Coronary artery (tissue), 2 donors: ENCODE measurements around the gene MKNK2.
A peak's percentile ranks its signal among the peaks of the same experiment; 100 is the strongest.

Experiments used
- DNase-seq: peaks from one replicate; pipeline ENCODE4 v3.0.0-alpha.2; 2017; ENCODE audit warnings: low spot score
- H3K27ac ChIP-seq, 2 donors: fragments of 200-600 bp; sonication (generic); one replicate each; pipeline ENCODE4 v1.5.1; 2016 to 2019
- H3K4me3 ChIP-seq: fragments of 200-600 bp; sonication (generic); 2 replicates; pipeline ENCODE4 v1.5.1; 2016; ENCODE audit warnings: mild to moderate bottlenecking, moderate library complexity
- TF ChIP-seq, protein P1 (sequence below): fragments of 200-600 bp; sonication (generic); IDR thresholded peaks from one replicate; pipeline ENCODE4 v1.5.1; 2019; ENCODE audit warnings: antibody characterized with exemption

MKNK2 gene

GRCh38 chr19:2040647-2041432 lies 10.2 kb downstream of the MKNK2 start:
- Histone ChIP-seq H3K4me3 (no peak overlapping the region), H3K27ac (peak overlapping the region; percentile 93 to 97)
- DNase-seq, result no peak
- TF ChIP-seq, protein P1, sequence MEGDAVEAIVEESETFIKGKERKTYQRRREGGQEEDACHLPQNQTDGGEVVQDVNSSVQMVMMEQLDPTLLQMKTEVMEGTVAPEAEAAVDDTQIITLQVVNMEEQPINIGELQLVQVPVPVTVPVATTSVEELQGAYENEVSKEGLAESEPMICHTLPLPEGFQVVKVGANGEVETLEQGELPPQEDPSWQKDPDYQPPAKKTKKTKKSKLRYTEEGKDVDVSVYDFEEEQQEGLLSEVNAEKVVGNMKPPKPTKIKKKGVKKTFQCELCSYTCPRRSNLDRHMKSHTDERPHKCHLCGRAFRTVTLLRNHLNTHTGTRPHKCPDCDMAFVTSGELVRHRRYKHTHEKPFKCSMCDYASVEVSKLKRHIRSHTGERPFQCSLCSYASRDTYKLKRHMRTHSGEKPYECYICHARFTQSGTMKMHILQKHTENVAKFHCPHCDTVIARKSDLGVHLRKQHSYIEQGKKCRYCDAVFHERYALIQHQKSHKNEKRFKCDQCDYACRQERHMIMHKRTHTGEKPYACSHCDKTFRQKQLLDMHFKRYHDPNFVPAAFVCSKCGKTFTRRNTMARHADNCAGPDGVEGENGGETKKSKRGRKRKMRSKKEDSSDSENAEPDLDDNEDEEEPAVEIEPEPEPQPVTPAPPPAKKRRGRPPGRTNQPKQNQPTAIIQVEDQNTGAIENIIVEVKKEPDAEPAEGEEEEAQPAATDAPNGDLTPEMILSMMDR, result no peak

DNA sequence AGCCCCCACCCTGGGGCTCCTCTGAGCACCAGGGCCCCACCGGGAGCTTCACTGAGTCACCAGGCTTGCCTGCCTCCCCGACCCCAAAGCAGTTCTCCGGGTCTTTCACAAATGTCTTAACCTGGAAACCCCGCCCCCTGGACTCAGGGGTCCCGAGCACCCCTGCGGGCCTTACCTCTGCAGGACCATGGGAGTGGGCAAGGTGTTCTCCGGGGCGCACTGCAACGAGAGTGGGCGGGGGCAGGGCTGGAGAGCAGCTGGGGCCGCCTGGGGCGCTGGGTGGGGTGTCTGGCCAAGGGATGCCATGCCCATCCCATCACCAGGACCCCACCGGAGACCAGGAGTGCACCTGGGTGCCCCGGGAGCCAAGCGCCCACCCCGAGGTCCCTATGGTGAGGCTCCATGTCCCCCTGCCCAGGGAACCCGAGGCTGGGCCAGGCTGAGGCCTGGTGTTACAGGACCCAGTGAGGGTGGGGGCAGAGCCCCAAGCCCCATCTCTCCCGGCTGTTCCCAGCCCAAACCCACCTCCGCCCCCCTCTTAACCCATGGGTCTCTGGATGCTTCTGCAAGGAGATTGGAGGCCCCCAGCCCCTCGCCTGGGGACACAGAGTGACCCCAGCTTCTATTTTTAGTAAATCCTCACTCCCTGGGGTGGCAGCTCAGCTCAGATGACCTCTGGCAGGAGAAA lies 10.9 kb downstream of the MKNK2 start:
- H3K4me3 ChIP-seq, result no peak overlapping the region

DNA sequence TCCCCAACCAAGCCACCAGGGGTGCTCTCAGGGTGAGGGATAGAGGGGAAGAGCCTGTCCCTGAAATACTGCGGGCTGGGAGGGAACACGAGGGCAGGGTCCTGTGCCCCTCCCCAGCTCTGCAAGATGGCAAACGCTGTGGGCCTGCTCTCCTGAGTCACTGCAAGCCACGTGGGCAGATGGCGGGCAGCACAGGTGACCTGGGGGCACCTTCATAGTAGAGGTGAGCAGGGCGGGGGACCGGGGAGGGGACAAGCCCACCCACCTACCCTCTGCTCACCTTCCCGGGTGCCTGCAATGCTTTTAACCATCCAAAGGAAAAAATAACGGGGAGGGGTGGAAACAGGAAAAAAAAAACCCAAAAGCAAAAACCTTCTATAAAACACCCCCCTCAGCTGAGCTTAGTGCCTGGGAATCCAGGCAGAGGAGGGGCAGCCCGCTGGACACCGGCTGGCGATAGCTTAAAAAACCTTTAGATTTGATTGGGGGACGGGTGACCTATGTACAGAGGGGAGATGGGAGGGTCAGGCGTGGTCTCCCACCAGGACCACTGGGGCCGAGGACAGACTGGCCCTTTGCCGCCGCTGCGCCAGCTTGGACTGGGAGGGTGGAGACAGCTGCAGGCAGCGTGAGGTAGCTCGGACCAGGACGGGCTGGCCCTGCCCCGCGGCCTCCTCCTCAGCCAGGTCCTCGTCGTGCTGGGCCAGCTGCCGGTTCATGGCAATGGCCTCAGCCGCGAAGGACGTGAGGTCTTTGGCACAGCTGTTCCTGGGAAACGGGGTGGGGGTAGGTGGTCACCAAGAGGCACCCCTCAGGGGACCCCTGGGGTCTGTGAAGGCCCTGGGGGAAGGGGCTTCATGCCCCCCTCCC lies 11.7 kb downstream of the MKNK2 start:
- DNase-seq, result no peak

More for the DNA sequence above, 10.9 kb downstream of the MKNK2 start:
- DNase-seq, result no peak
- TF ChIP-seq, protein P1, result no peak
- H3K27ac ChIP-seq, result peak overlapping the region; percentile 93 to 97

DNA sequence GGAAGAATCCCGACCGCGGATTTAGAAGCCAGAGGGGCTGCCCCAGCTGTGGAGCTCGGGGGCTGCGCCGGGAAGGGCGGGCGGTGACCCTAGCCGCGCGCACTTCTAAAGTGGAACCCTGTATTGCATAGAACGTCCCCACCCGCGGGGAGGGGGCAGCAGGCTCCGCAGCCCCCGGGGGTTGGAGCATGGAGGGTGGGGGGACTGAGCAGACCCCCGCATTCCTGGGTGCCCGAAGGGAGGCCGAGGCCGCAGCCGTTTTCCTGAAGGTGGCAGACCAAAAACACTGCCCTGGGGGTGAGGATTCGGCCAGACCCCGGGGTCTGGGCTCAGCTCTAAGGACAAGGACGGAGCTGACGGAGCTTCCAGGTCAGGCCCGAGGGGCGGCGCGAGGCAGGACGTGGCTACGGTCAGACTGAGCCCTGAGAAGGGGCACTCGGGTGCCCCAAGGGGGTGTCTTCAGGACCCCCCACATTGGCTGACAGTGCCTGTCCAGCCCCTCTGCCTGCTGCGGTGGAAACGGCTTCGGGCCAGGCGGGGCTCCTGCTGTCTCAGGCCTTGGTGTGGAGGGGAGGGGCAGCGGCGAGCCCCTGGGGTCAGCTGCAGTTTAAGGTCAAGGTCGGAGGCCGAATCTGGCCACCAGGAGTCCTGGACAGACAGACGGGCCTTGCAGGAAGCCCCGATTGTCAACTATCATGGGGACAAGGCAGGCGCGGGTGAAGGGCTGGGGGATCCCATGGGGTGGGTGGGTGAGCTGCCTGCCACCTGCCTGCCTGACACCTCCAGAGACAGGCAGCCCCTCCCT lies 12.6 kb downstream of the MKNK2 start:
- TF ChIP-seq, protein P1, result no peak
- peak overlapping the region in 1 of 2 donors; percentile 11 for H3K27ac ChIP-seq
- no peak overlapping the region for H3K4me3 ChIP-seq
- DNase-seq, result no peak

More for the DNA sequence above, 11.7 kb downstream of the MKNK2 start:
- H3K27ac ChIP-seq, result peak overlapping the region; percentile 1 to 97
- TF ChIP-seq, protein P1, result no peak
- no peak overlapping the region for H3K4me3 ChIP-seq

GRCh38 chr19:2037651-2038255 lies 13.3 kb downstream of the MKNK2 start:
- DNase-seq, result no peak
- Histone ChIP-seq H3K27ac (no peak overlapping the region), H3K4me3 (no peak overlapping the region)
- TF ChIP-seq, protein P1, result no peak

- Histone ChIP-seq H3K27ac (no peak overlapping the region), H3K4me3 (no peak overlapping the region)
- TF ChIP-seq, protein P1, result no peak
- DNase-seq, result no peak
Measured at GRCh38 chr19:2036424-2036823, 14.6 kb downstream of the MKNK2 start.
